Measurements from ENCODE around the gene RIT2. TPM values are rescaled to one million over a fixed set of nuclear protein-coding genes. Genes with fewer than 3 reads are reported as not detected.
A peak's percentile ranks its signal among the peaks of the same experiment; 100 is the strongest.

RIT2 gene
- total RNA-seq, 2 donors from 2014 or later = not detected

DNA sequence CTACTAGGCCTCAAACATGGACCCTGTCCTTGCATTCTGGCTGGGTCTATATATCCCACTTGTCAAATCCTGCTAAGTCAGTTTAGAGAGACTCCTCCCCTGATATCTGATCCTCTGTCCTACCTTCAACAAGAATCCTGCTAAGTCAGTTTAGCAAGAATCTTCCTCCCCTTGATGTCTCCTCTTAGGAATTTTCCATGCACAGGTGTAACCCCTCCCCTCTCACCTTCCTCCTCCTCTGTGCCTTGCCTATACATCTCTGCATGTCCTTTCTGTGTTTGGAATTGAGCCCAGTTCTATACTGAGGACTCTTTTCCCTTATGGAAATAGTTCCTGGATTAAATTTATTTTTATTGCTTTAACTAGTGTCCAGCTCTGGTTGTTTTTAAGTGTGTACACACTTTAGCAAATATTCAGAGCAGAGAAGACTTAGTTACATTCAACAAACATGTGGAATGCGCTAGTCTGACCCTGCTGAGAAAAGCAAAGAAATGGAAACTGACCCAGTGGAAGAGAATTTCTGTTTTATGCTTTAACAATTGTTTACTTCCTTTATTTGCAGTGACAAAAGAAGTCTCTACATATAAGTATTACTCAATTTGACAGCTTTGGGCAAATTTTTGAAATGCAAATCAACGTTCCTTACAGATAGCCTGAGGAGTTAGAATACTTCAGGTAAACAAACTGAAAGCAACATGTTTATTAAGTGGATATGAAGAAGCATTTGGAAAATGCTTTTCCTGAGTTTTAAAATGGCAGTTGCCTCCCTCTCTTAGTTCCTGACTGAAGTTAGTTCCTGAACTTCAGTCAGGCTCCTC lies 80.6 kb downstream of the RIT2 start:
- intact Hi-C loops (cut with DNase I, micrococcal nuclease) = no loop called here
- DNase-seq (no peak), ATAC-seq (no peak)

DNA sequence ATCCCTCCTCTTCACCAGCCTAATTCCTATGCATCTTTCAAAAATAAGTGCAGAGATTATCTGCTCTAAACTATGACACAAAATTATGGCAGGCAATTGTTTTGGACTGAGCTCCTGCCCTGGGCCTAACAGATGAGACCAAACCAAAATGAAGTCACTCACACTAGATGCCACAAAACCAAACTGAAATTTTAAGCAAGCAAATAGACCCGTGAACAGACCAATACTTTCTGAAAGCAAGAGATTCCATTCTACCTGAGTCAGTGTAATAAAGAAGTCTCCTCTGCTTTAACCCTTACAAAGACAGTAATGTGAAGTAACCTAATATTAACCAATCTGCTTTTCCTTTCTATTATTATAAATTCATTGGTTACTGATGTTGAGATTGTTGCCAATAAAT lies 84.3 kb downstream of the RIT2 start:
- no peak for ATAC-seq
- intact Hi-C loops (cut with DNase I, micrococcal nuclease) = no loop called here

GRCh38 chr18:43029414-43029813 lies 86.1 kb downstream of the RIT2 start:
- ATAC-seq = no peak
- intact Hi-C loops (cut with DNase I, micrococcal nuclease) = no loop called here
- DNase-seq = no peak

More for the DNA sequence above, 84.3 kb downstream of the RIT2 start:
- DNase-seq = no peak

DNA sequence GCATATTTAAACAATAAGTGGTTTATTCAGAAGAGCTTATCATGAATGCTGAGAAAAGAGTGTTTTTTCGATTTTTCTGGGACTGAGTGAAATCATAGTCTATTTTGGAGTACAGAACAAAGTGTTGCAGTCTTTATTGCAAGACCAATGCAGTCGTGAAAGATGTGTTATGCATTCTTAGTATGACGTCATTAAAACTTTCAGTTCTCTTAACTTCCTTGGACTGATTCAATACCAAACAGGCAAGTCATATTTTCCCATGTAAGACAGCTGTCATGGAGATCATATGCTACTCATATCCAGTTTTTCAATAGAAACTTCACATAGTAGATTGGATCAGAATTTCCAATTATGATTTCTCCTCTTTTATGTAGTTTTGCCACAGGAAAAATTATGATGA lies 92.6 kb downstream of the RIT2 start:
- ATAC-seq (no peak), DNase-seq (no peak)
- intact Hi-C loops (cut with DNase I, micrococcal nuclease) = no loop called here

DNA sequence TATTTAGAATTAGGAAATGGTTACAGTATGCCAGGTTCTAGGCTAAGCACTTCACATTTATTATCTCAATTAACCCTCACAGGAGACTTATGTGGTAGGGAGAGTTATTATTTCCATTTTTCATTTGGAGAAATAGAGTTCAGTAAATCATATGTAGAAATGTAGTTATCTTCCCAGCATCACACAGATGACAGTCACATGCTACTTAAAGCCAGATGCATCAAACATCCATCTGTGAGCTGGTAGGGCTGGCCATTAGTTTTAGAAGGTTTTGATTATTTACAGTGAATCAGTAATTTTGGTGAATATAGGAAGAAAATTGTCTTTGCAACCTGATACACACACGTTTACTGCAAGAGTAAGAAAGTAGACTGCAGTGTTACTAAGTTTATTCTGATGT lies 97.9 kb downstream of the RIT2 start:
- DNase-seq (no peak), ATAC-seq (no peak)
- intact Hi-C loops (cut with DNase I, micrococcal nuclease) = no loop called here

DNA sequence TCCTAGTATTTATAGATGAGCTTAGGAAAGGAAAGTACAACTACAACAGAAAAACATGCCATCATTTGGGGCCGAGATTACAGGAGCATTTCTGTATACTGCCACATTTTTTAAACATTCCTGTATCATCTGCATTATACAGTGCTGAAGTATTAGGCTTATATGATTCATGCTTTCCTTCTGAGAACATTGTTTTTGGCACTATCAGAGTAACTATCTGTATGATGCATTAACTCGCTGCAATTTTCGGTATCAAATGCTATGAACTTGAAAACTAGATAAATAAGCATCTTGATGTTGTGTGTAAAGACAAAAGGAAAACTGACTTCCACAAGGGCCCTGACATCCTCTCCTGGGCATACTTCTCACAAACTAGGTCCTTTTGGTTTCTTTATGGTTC lies 102.0 kb downstream of the RIT2 start:
- DNase-seq = no peak
- intact Hi-C loops (cut with DNase I, micrococcal nuclease) = no loop called here

GRCh38 chr18:43012951-43013350 lies 102.5 kb downstream of the RIT2 start:
- intact Hi-C loops (cut with DNase I, micrococcal nuclease) = no loop called here

More for the DNA sequence above, 102.0 kb downstream of the RIT2 start:
- no peak for ATAC-seq

DNA sequence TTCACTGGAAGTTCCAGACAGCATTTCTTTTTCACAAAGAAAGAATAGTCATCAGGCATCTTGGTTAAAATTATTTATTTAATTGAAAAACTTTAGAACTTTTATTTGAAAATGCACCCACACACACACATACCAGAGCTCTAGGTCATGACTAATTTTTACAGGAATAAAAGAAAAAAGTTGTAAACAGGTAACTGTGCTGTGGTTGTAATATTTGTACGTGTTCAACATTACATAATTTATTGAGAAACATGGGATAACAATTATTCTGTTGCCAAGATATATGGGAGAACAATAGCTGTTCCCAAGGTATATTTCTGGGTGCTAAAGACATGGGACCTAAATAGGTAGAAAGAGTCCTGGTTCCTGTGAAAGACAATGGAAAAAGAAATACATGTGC lies 104.9 kb downstream of the RIT2 start:
- no peak for DNase-seq
- intact Hi-C loops (cut with DNase I, micrococcal nuclease) = no loop called here
- no peak for ATAC-seq

More at GRCh38 chr18:43012951-43013350, 102.5 kb downstream of the RIT2 start:
- ATAC-seq (no peak), DNase-seq (no peak)

GRCh38 chr18:43009674-43010073 lies 105.8 kb downstream of the RIT2 start:
- intact Hi-C loops (cut with DNase I, micrococcal nuclease) = no loop called here
- ATAC-seq (no peak), DNase-seq (no peak)

- DNase-seq = no peak
- intact Hi-C loops (cut with DNase I, micrococcal nuclease) = no loop called here
- no peak for ATAC-seq
Observed at GRCh38 chr18:43007365-43007764, 108.1 kb downstream of the RIT2 start.

DNA sequence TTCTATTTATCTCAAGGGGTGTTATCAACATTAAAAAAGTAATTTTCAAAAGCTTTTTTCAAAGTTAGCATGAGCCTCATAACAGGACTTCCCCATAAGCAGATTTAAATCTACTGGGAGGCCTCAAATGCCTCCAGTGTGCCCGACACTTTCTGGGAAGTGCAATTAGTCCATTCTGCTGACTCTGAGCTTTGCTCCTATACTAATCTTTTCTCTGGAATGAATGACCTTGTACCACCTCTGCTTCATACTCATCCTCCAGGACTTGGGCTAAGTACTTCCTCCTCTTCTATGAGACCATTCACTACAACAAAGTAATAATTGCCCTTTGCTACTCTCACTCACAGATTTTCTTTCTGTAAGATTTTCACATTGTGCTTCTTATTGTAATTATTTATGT lies 111.1 kb downstream of the RIT2 start:
- intact Hi-C loops (cut with DNase I, micrococcal nuclease) = no loop called here
- no peak for ATAC-seq
- no peak for DNase-seq

GRCh38 chr18:43001821-43002220 lies 113.7 kb downstream of the RIT2 start:
- intact Hi-C loops (cut with DNase I, micrococcal nuclease) = no loop called here
- ATAC-seq (no peak), DNase-seq (no peak)

GRCh38 chr18:42996824-42997223 lies 118.7 kb downstream of the RIT2 start:
- intact Hi-C loops (cut with DNase I, micrococcal nuclease) = no loop called here
- DNase-seq (no peak), ATAC-seq (peak; percentile 14)

GRCh38 chr18:42980426-42980825 lies 135.1 kb downstream of the RIT2 start:
- ATAC-seq = no peak
- intact Hi-C loops (cut with DNase I, micrococcal nuclease) = no loop called here
- no peak for DNase-seq

DNA sequence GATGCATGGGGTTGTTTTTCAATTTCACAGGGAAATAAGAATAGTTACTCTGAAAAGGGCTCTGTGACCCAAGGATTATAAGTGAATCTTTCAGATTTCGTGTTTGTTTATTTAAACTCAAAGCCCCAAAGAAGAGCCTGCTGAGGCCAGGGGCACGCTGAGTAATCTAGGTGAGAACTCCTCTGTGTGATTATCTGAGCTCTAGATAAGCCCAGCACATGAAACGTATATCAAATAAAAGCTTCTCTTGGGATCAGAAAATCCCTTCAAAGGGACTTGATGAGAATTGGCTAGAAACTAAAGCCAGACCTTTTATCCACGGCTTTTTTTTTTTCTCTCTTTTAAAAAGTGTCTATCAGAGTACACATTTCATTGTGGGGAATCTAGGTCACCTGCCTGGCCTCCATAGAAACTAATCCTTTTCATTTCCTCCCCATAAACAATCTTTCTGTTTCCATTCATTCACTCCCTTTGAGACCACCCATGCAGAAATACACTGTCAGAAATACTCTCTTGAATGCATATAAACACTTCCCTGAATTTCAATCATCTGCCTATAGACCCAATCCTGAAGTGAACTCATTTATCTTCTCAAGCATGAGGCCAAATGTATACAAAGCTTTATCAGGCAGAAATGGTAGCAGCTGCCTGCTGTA lies 137.4 kb downstream of the RIT2 start:
- DNase-seq (no peak), ATAC-seq (no peak)
- intact Hi-C loops (cut with DNase I, micrococcal nuclease) = no loop called here

DNA sequence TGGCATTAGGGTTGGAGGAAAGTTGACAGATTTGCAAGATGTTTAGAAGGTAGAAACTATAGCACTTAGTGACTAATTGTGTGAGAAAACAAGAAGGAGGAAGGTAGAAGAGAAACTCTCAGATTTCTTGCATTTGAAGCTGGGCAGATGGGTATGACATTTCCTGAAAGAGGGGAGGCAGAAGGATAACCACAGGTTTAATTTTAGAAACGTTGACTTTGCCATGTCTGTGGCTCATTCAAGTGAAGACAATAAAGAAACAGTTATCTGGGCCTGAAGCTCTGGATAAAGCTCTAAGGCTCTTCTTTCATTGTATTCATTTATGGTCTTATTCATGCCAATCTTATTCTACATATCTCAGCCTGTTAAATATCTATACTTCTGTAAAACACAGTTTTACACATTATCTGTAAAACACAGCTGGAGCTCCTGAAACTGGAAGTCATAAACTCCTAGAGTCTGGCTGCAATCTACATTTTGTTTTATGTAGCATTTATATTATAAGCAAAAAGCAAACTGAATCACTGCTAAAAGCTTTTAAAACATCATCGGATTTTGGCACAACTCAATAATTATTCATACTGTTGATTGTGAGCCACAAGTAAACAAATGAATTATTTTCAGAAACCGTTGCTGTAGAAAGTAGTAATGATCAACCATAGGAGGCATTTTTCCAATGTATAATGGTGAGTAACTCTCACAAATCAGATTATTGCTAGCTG lies 138.5 kb downstream of the RIT2 start:
- ATAC-seq (no peak), DNase-seq (no peak)
- intact Hi-C loops (cut with DNase I, micrococcal nuclease) = no loop called here

GRCh38 chr18:42969366-42969765 lies 146.1 kb downstream of the RIT2 start:
- DNase-seq (no peak), ATAC-seq (no peak)
- intact Hi-C loops (cut with DNase I, micrococcal nuclease) = no loop called here

DNA sequence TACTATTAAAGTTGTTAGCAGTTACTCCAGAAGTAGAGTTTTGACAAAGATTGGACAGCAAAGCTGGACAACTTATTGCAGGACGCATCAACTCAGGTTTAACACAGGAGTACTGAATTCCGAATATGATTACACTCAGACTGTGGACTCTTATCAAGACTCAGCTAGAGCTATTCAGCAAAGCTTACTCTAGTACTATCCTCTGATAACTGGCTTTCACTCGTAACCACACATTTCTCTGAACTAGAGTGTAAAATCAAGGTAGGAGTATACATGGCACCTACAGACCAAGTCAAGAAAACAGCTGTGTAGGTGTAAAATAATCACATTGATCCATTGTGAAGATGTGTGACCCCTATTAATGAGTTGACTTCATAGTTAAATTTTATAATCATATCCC lies 154.2 kb downstream of the RIT2 start:
- DNase-seq (no peak), ATAC-seq (no peak)
- intact Hi-C loops (cut with DNase I, micrococcal nuclease) = no loop called here

DNA sequence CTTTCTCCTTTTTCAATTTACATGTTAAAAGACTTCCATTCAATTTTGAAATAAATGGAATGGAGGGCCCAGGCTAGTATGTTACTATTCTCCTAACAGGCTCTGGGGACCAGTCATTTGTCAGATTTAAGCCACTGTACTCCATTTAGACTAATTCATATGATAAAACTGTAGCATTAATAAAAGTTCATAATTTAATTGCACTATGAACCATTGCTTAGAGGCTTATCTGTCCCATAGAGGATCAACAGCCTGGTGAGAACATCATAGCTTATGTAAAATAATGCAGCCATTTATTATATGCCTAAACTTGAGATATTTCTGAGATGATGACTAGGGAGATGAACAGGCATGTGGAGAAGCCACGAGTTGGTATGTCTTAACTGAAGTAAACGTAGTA lies 156.0 kb downstream of the RIT2 start:
- ATAC-seq (no peak), DNase-seq (no peak)
- intact Hi-C loops (cut with DNase I, micrococcal nuclease) = no loop called here

- DNase-seq = no peak
- intact Hi-C loops (cut with DNase I, micrococcal nuclease) = no loop called here
- ATAC-seq = no peak
Observed at GRCh38 chr18:42958353-42958752, 157.1 kb downstream of the RIT2 start.
